ENCODE data around the gene B4GALT6. TPM values are rescaled to one million over a fixed set of nuclear protein-coding genes. Genes with fewer than 3 reads are reported as not detected.

B4GALT6 gene
- total and polyA plus RNA-seq, 9 of the 15 experiments (the other 6 are each of a cell fraction or from before 2014, with no cell fraction given): 0.03 to 0.27 (median 0.08) TPM

GRCh38 chr18:31583185-31583854 lies 101.1 kb downstream of the B4GALT6 start (continued):
- no peak for TF ChIP-seq PRDM10 (IDR thresholded peaks at IDR 0.05; ENCODE audit: partially characterized antibody)
- TF ChIP-seq ZKSCAN8 (CRISPR knock-in tag; IDR thresholded peaks at IDR 0.05): no peak
- no peak for TF ChIP-seq TCF15 (CRISPR knock-in tag; IDR thresholded peaks at IDR 0.05)
- no peak for TF ChIP-seq RFX7 (CRISPR knock-in tag; IDR thresholded peaks at IDR 0.05)
- no peak for TF ChIP-seq ZNF766 (CRISPR knock-in tag; conservative IDR thresholded peaks at IDR 0.05)
- TF ChIP-seq ZNF583 (CRISPR knock-in tag; IDR thresholded peaks at IDR 0.05): no peak
- no peak for TF ChIP-seq ELF1 (tag; IDR thresholded peaks at IDR 0.05)
- no peak for TF ChIP-seq DIDO1 (tag; IDR thresholded peaks at IDR 0.05; ENCODE audit: low read depth)
- TF ChIP-seq BHLHE40 (IDR thresholded peaks at IDR 0.05; ENCODE audit: low read length): no peak
- no peak for TF ChIP-seq ZC3H11A (IDR thresholded peaks at IDR 0.05; ENCODE audit: low read depth, low read length)
